GM23248 (cell line): ENCODE measurements around the gene RNF135.

Experiments used
- EZH2 ChIP-seq: fragments of 200-600 bp; sonication (generic); IDR thresholded peaks from 2 replicates; pipeline ENCODE4 v1.6.1; 2018; ENCODE audit warnings: antibody characterized with exemption, mild to moderate bottlenecking; ENCODE audit not compliant: insufficient read depth, poor library complexity, severe bottlenecking
- EZH2phosphoT487 ChIP-seq: fragments of 200-600 bp; sonication (generic); IDR thresholded peaks from 2 replicates; pipeline ENCODE4 v1.6.1; 2018; ENCODE audit warnings: antibody characterized with exemption, moderate library complexity, mild to moderate bottlenecking, low read depth; ENCODE audit not compliant: insufficient read depth

GRCh38 chr17:30992551-30992950, 21.7 kb downstream of the RNF135 start:
- no peak for TF ChIP-seq EZH2
- TF ChIP-seq EZH2phosphoT487: no peak
